Calu3 (cell line): ENCODE data around the gene DLL4. TPM values are rescaled to one million over a fixed set of nuclear protein-coding genes. Genes with fewer than 3 reads are reported as not detected.

Experiments
- BruUV-seq: library from RNA; stranded (reverse); fragments of 400-500 nt; replicated peaks from 2 replicates; lab custom pipeline; 2021; lab: Mats Ljungman, UMichigan
- CTCF ChIA-PET: fragments of 300-600 bp; sonication (Branson Sonifier 250); formaldehyde crosslinking; loops from one replicate; lab custom pipeline; 2022; ENCODE audit warnings: antibody characterized with exemption; lab: Charles Lee
- DNase-seq: peaks from one replicate; pipeline ENCODE4 v3.0.0; 2022
- H3K27ac Mint-ChIP-seq: one replicate; pipeline ENCODE4 v1.8.0; 2022; ENCODE audit warnings: mixed read lengths; ENCODE audit not compliant: unreplicated experiment
- H3K27me3 Mint-ChIP-seq: one replicate; pipeline ENCODE4 v1.8.0; 2022; ENCODE audit warnings: mixed read lengths; ENCODE audit not compliant: unreplicated experiment
- H3K36me3 Mint-ChIP-seq: one replicate; pipeline ENCODE4 v1.8.0; 2022; ENCODE audit warnings: mild to moderate bottlenecking, moderate library complexity, mixed read lengths; ENCODE audit not compliant: insufficient read depth, unreplicated experiment
- H3K4me1 Mint-ChIP-seq: one replicate; pipeline ENCODE4 v1.8.0; 2022; ENCODE audit warnings: mild to moderate bottlenecking, low read depth, mixed read lengths; ENCODE audit not compliant: unreplicated experiment
- H3K4me3 Mint-ChIP-seq: one replicate; pipeline ENCODE4 v1.8.0; 2022; ENCODE audit warnings: mild to moderate bottlenecking, low read depth, moderate library complexity, mixed read lengths; ENCODE audit not compliant: unreplicated experiment
- H3K9me3 Mint-ChIP-seq: one replicate; pipeline ENCODE4 v1.8.0; 2022; ENCODE audit warnings: low read depth, mixed read lengths; ENCODE audit not compliant: unreplicated experiment
- intact Hi-C: fragments of 100-400 bp; cut with micrococcal nuclease; formaldehyde crosslinking; loops from one replicate; pipeline ENCODE4 v1.10.0; 2022; ENCODE audit not compliant: unreplicated experiment
- total RNA-seq: library from RNA; stranded (reverse); gene quantifications from 2 replicates; pipeline ENCODE4 v1.2.3, GENCODE V29; 2022
- TF ChIP-seq, protein P1 (sequence below): fragments of 200-600 bp; IDR thresholded peaks from one replicate; pipeline ENCODE4 v1.8.0; 2022; ENCODE audit warnings: antibody characterized with exemption; ENCODE audit not compliant: unreplicated experiment

Gene DLL4
- total RNA-seq, 1 experiment from 2014 or later = not detected

DNA sequence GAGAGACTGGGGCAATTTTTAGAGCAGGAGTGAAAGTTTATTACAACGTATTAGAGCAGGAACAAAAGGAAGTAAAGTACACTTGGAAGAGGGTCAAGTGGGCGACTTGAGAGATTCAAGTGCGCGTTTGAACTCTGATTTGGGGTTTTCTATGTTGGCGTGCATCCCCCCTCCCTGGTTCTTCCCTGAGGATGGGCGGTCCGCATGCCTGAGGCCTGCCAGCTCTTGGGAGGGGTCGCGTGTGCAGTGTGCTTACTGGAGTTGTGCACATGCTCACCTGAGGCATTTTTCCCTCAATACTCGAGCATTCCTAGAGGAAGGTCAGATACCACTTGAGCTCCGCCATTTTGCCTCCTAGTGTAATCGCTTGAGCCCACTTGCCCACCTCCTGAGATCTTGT, 13.7 kb downstream of the DLL4 start:
- no peak for DNase-seq
- Mint-ChIP-seq H3K36me3 (peaks cover 3% of the 10 kb centered on the region), H3K27me3 (no peaks in the 10 kb centered on the region), H3K27ac (no peak overlapping the region), H3K9me3 (no peaks in the 10 kb centered on the region), H3K4me1 (no peaks in the 10 kb centered on the region), H3K4me3 (peak overlapping the region; percentile 56)
- TF ChIP-seq, protein P1, sequence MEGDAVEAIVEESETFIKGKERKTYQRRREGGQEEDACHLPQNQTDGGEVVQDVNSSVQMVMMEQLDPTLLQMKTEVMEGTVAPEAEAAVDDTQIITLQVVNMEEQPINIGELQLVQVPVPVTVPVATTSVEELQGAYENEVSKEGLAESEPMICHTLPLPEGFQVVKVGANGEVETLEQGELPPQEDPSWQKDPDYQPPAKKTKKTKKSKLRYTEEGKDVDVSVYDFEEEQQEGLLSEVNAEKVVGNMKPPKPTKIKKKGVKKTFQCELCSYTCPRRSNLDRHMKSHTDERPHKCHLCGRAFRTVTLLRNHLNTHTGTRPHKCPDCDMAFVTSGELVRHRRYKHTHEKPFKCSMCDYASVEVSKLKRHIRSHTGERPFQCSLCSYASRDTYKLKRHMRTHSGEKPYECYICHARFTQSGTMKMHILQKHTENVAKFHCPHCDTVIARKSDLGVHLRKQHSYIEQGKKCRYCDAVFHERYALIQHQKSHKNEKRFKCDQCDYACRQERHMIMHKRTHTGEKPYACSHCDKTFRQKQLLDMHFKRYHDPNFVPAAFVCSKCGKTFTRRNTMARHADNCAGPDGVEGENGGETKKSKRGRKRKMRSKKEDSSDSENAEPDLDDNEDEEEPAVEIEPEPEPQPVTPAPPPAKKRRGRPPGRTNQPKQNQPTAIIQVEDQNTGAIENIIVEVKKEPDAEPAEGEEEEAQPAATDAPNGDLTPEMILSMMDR = no peak
- CTCF ChIA-PET = interaction anchor here (1.0 kb wide), 1 partner anchor 12 kb away, joined by 3 read pairs; no protein-coding TSS in a partner anchor
- BruUV-seq = no TSS peak
- intact Hi-C loops = loop anchor here (10.0 kb wide), 1 partner anchor 242 kb away; no protein-coding TSS in a partner anchor

DNA sequence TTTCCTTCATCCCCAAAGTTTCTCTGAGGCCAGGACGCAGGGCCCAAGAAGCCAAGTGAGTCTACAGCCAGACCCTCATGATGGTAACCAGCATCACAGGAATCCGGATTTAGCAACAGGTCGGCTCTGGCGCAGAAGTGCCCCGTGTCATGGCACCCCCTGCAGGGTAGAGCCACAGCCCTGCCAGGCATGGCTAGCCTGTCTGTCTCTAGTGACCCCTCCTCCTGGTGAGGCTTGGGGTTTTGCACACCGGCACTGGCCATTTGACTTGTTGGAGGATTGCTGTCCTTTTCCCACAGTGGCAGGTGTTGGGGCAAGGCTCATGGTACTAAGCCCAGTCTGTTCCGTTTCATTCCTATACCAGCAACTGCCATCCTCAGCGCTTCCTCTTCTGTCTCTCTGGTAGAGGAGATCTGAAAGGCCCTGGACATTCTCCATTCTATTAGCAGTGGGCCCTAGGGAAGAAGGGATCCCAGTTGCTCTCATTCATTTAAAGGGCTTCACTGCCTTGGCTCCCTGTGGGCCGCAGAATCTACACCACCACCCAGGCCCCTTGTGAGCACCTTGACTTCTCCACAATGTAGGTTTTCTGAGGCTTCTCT, 14.7 kb downstream of the DLL4 start:
- H3K36me3 Mint-ChIP-seq = peaks cover 3% of the 10 kb centered on the region
- intact Hi-C loops = loop anchor here (10.0 kb wide), 1 partner anchor 241 kb away; no protein-coding TSS in a partner anchor
- H3K27me3 Mint-ChIP-seq = no peaks in the 10 kb centered on the region
- BruUV-seq = no TSS peak
- TF ChIP-seq, protein P1 = no peak
- H3K27ac Mint-ChIP-seq = no peak overlapping the region
- DNase-seq = no peak
- H3K4me1 Mint-ChIP-seq = no peaks in the 10 kb centered on the region
- CTCF ChIA-PET = interaction anchor here (1.0 kb wide), 1 partner anchor 11 kb away, joined by 3 read pairs; no protein-coding TSS in a partner anchor
- H3K9me3 Mint-ChIP-seq = no peaks in the 10 kb centered on the region
- no peak overlapping the region for H3K4me3 Mint-ChIP-seq

DNA sequence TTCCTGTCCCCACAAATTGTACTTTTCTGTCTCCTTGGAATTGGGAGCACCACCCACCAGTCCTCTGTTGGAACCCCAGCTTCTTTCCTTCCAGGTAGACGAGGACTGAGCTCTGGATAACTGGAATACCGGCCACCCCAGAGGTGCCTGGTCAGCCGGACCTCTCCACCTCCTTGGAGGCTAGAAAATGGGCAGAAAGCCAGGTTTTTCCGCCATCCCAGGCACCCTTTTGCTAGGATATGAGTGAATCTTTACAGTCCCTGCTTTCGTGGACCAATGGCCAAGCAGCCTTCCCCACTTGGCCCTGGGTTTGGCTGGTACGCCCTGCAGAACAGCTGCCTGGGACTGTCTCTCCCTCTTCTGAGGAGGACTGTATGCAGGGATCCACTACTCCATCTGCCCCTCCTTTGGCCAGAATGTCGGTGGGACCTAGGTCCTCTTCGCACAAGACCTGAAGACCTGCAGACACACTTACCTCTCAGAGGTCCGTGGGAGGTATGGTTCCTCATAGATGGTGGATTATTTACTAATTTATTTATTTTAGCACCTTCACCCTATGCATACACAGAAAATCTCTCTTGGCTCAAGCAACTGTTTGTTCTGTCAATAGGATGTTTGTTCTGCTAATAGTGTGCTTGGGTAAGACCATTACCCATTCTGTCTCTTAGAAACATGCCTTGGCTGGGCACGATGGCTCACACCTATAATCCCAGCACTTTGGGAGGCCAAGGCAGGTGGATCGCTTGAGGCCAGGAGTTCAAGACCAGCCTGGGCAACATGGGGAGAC, 15.6 kb downstream of the DLL4 start:
- TF ChIP-seq, protein P1 = no peak
- H3K27me3 Mint-ChIP-seq = no peaks in the 10 kb centered on the region

DNA sequence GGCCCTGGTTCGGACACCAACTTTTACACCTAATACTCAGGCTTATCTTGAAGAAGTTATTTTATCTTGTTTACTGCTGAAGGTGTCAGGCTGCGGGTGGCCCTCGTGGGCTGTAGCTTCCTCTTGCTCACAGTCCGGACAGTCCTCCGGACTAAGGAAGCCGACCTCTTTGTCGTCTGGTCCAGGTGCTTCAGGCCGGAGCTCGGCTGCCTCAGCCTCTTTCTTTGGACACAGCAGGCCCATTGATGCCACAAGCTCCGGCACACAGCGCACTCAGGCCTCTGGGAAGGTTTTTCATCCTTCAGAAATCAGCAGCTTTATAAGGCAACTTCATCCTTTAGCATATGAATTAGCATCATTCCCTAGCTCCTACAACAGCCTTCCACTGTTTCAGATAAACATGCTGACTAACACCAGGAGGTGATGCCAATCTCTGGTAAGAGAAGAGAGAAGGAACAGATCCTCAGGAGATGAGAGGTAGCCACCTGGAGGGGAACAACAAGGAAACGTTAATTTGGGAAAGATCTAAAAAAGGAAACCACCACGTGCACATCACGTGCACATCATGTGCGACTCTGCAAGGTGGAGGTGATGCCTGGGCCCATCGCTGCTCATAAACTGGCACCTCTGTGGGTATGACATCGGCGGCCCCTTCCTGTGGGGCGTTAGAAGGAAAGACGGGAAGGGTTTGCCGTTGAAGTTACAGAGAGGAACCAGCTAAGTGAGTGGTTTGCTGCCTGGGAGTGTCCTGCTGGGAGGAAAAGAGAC, 19.8 kb downstream of the DLL4 start:
- H3K4me1 Mint-ChIP-seq = no peaks in the 10 kb centered on the region
- no peak overlapping the region for H3K27ac Mint-ChIP-seq
- DNase-seq = no peak
- peaks cover 14% of the 10 kb centered on the region for H3K36me3 Mint-ChIP-seq
- BruUV-seq = no TSS peak
- no peak overlapping the region for H3K4me3 Mint-ChIP-seq
- TF ChIP-seq, protein P1 = no peak
- intact Hi-C loops = loop anchor here (10.0 kb wide), 1 partner anchor 236 kb away; no protein-coding TSS in a partner anchor
- CTCF ChIA-PET = interaction anchor here (0.6 kb wide), 1 partner anchor 301 kb away, joined by 6 read pairs; no protein-coding TSS in a partner anchor
- H3K9me3 Mint-ChIP-seq = no peaks in the 10 kb centered on the region
- no peaks in the 10 kb centered on the region for H3K27me3 Mint-ChIP-seq

More for the DNA sequence above, 15.6 kb downstream of the DLL4 start:
- BruUV-seq = no TSS peak
- H3K36me3 Mint-ChIP-seq = peaks cover 3% of the 10 kb centered on the region
- no peak overlapping the region for H3K4me3 Mint-ChIP-seq
- no peak for DNase-seq
- H3K27ac Mint-ChIP-seq = no peak overlapping the region
- H3K4me1 Mint-ChIP-seq = no peaks in the 10 kb centered on the region
- CTCF ChIA-PET = no interaction called here
- intact Hi-C loops = loop anchor here (10.0 kb wide), 1 partner anchor 240 kb away; no protein-coding TSS in a partner anchor
- no peaks in the 10 kb centered on the region for H3K9me3 Mint-ChIP-seq
